DND-41 (cell line): Measurements from ENCODE around the gene C8B.

Source experiments
- ATAC-seq: fragments of 200-7000 bp; cut with Tn5 transposase; 3 replicates; pipeline ENCODE4 v1.9.1; 2021; ENCODE audit warnings: low read depth; ENCODE audit not compliant: insufficient read depth
- DNase-seq: peaks from one replicate; pipeline ENCODE4 v3.0.0-alpha.2; 2020
- H2AFZ ChIP-seq: 2 replicates; pipeline ENCODE4 v1.6.0; 2012; ENCODE audit warnings: low read depth, low read length
- H3K27ac ChIP-seq: 2 replicates; pipeline ENCODE4 v1.5.1; 2012; ENCODE audit warnings: low read length, inconsistent platforms
- H3K27me3 ChIP-seq: fragments of 200-600 bp; sonication (generic); 2 replicates; pipeline ENCODE4 v1.6.0; 2012; ENCODE audit warnings: low read length, mild to moderate bottlenecking, inconsistent platforms; ENCODE audit not compliant: insufficient read depth, poor library complexity
- H3K36me3 ChIP-seq: 2 replicates; pipeline ENCODE4 v1.5.1; 2012; ENCODE audit warnings: low read length, inconsistent platforms; ENCODE audit not compliant: insufficient read depth
- H3K4me1 ChIP-seq: 2 replicates; pipeline ENCODE4 v1.5.1; 2012; ENCODE audit warnings: mild to moderate bottlenecking, low read length; ENCODE audit not compliant: insufficient read depth
- H3K4me2 ChIP-seq: 2 replicates; pipeline ENCODE4 v1.6.0; 2012; ENCODE audit warnings: mild to moderate bottlenecking, moderate library complexity, low read length, inconsistent platforms; ENCODE audit not compliant: insufficient read depth
- H3K4me3 ChIP-seq, 2 experiments: fragments of 200-600 bp in 1 of 2; shearing (Covaris generic) in 1 of 2; 2 replicates each; pipeline ENCODE4 v1.5.1; 2012 to 2016; ENCODE audit warnings: inconsistent platforms in 2 of 2, low read length in 2 of 2, mild to moderate bottlenecking in 2 of 2, low read depth in 1 of 2, moderate library complexity in 1 of 2
- H3K79me2 ChIP-seq: 2 replicates; pipeline ENCODE4 v1.6.0; 2012; ENCODE audit warnings: low read length, inconsistent platforms; ENCODE audit not compliant: insufficient read depth
- H3K9ac ChIP-seq: 2 replicates; pipeline ENCODE4 v1.6.0; 2012; ENCODE audit warnings: low read depth, mild to moderate bottlenecking, inconsistent platforms, low read length, moderate library complexity
- H3K9me3 ChIP-seq: 2 replicates; pipeline ENCODE4 v1.5.1; 2012; ENCODE audit warnings: low read length, moderate library complexity, mild to moderate bottlenecking, inconsistent platforms; ENCODE audit not compliant: insufficient read depth, severe bottlenecking
- H4K20me1 ChIP-seq: 2 replicates; pipeline ENCODE4 v1.6.0; 2012; ENCODE audit warnings: low read length; ENCODE audit not compliant: insufficient read depth
- EZH2 ChIP-seq: IDR thresholded peaks from 3 replicates; pipeline ENCODE4 v1.6.1; 2012; ENCODE audit warnings: borderline replicate concordance, low read depth, mild to moderate bottlenecking, moderate library complexity, low read length, inconsistent platforms; ENCODE audit not compliant: severe bottlenecking
- TF ChIP-seq, protein P1 (sequence below): IDR thresholded peaks from 2 replicates; pipeline ENCODE4 v1.5.1; 2012; ENCODE audit warnings: borderline replicate concordance, low read length, moderate library complexity, mild to moderate bottlenecking; ENCODE audit not compliant: poor library complexity, severe bottlenecking; ENCODE audit errors: extremely low read depth

The C8B gene

GRCh38 chr1:56965916-56966697, at the start of gene C8B:
Gene C8B (minus strand): TSS chr1:56966015. CDS start chr1:56965948, 67 bp downstream.
- Histone ChIP-seq H3K36me3 (no peaks in the 10 kb centered on the region), H3K9ac (no peak within 1 kb of the TSS), H3K4me1 (no peaks in the 10 kb centered on the region), H3K9me3 (no peaks in the 10 kb centered on the region), H3K27me3 (no peaks in the 10 kb centered on the region), H3K79me2 (no peaks in the 10 kb centered on the region), H3K27ac (no peak within 1 kb of the TSS), H2AFZ (no peak within 1 kb of the TSS), H3K4me3 (no peak within 1 kb of the TSS), H3K4me2 (no peak within 1 kb of the TSS), H4K20me1 (no peaks in the 10 kb centered on the region)
- no peak for DNase-seq
- TF ChIP-seq, protein P1, sequence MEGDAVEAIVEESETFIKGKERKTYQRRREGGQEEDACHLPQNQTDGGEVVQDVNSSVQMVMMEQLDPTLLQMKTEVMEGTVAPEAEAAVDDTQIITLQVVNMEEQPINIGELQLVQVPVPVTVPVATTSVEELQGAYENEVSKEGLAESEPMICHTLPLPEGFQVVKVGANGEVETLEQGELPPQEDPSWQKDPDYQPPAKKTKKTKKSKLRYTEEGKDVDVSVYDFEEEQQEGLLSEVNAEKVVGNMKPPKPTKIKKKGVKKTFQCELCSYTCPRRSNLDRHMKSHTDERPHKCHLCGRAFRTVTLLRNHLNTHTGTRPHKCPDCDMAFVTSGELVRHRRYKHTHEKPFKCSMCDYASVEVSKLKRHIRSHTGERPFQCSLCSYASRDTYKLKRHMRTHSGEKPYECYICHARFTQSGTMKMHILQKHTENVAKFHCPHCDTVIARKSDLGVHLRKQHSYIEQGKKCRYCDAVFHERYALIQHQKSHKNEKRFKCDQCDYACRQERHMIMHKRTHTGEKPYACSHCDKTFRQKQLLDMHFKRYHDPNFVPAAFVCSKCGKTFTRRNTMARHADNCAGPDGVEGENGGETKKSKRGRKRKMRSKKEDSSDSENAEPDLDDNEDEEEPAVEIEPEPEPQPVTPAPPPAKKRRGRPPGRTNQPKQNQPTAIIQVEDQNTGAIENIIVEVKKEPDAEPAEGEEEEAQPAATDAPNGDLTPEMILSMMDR: no peak
- no peak for TF ChIP-seq EZH2
- no peak for ATAC-seq

GRCh38 chr1:57015071-57015470, 49.3 kb upstream of the C8B start:
- DNase-seq (no peak), ATAC-seq (no peak)
- Histone ChIP-seq H3K79me2 (no peaks in the 10 kb centered on the region), H3K4me3 (no peak overlapping the region), H3K36me3 (no peaks in the 10 kb centered on the region), H3K27ac (no peak overlapping the region), H3K4me1 (no peaks in the 10 kb centered on the region), H3K27me3 (no peaks in the 10 kb centered on the region), H2AFZ (no peak overlapping the region), H3K9me3 (no peaks in the 10 kb centered on the region), H4K20me1 (no peaks in the 10 kb centered on the region), H3K9ac (no peak overlapping the region), H3K4me2 (no peak overlapping the region)
- no peak for TF ChIP-seq EZH2
- TF ChIP-seq, protein P1: no peak

DNA sequence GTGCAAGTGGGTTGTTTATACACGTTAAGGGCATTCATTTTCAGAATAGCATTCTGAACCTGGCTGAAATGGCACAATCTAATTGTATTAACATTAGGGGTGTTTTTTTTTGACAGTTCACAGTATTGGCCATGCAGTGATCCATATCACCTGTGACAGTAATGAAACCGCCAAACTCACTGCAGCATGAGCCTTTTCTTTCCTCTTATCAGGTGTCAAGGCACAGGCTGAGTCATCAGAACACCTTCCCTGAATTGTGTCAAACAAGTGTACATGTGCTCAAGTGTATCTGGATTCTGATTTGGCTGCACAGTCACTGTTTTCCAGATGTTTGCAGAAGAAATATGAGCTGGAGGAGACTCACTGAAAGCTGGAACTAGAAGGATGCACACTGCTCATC, 47.7 kb upstream of the C8B start:
- no peak for ATAC-seq

More for the DNA sequence above, 47.7 kb upstream of the C8B start:
- TF ChIP-seq, protein P1: no peak
- no peak for TF ChIP-seq EZH2
- Histone ChIP-seq H3K27me3 (no peaks in the 10 kb centered on the region), H4K20me1 (no peaks in the 10 kb centered on the region), H2AFZ (no peak overlapping the region), H3K4me2 (no peak overlapping the region), H3K9ac (no peak overlapping the region), H3K9me3 (no peaks in the 10 kb centered on the region), H3K36me3 (no peaks in the 10 kb centered on the region), H3K79me2 (no peaks in the 10 kb centered on the region), H3K4me3 (no peak overlapping the region), H3K27ac (no peak overlapping the region), H3K4me1 (no peaks in the 10 kb centered on the region)
- no peak for DNase-seq
